Measurements from ENCODE around the gene DGAT2L6. TPM values are rescaled to one million over a fixed set of nuclear protein-coding genes. Genes with fewer than 3 reads are reported as not detected.

Gene DGAT2L6
- not detected in 2 replicates for total RNA-seq (2014; rRNA removed; shearing (Covaris generic))

GRCh38 chrX:70176938-70177533 is at the start of gene DGAT2L6:
DGAT2L6 (plus strand) TSS chrX:70177483; CDS start chrX:70177583, 100 bp downstream.
- DNase-seq (ENCODE audit: low spot score), result no peak
- in situ Hi-C loops (cut with HindIII; ENCODE audit: low sequenced_read_pairs), result no loop called here

- no peak for DNase-seq (ENCODE audit: low spot score)
- in situ Hi-C loops (cut with HindIII; ENCODE audit: low sequenced_read_pairs), result no loop called here
These were observed 49.2 kb upstream of the DGAT2L6 start for GRCh38 chrX:70128071-70128470.

- no peak for DNase-seq (ENCODE audit: low spot score)
- in situ Hi-C loops (cut with HindIII; ENCODE audit: low sequenced_read_pairs), result no loop called here
These were observed 47.5 kb upstream of the DGAT2L6 start for GRCh38 chrX:70129816-70130215.

- in situ Hi-C loops (cut with HindIII; ENCODE audit: low sequenced_read_pairs), result no loop called here
- DNase-seq (ENCODE audit: low spot score), result peak; percentile 1
These were observed 45.1 kb upstream of the DGAT2L6 start for GRCh38 chrX:70132224-70132623.

- in situ Hi-C loops (cut with HindIII; ENCODE audit: low sequenced_read_pairs), result no loop called here
- DNase-seq (ENCODE audit: low spot score), result no peak
These were observed 44.4 kb upstream of the DGAT2L6 start for GRCh38 chrX:70132877-70133302.

GRCh38 chrX:70133303-70134115 is 43.8 kb upstream of the DGAT2L6 start, which contains the start of gene IGBP1:
IGBP1 (plus strand) TSS chrX:70133447; CDS start chrX:70133948, 501 bp downstream.
- peak; percentile 94 for DNase-seq (ENCODE audit: low spot score)
- in situ Hi-C loops (cut with HindIII; ENCODE audit: low sequenced_read_pairs), result no loop called here

- in situ Hi-C loops (cut with HindIII; ENCODE audit: low sequenced_read_pairs), result no loop called here
- DNase-seq (ENCODE audit: low spot score), result no peak
These were observed 43.2 kb upstream of the DGAT2L6 start for GRCh38 chrX:70134116-70134477.

GRCh38 chrX:70138622-70139021 is 38.7 kb upstream of the DGAT2L6 start:
- no peak for DNase-seq (ENCODE audit: low spot score)
- in situ Hi-C loops (cut with HindIII; ENCODE audit: low sequenced_read_pairs), result no loop called here

GRCh38 chrX:70139736-70140135 is 37.5 kb upstream of the DGAT2L6 start:
- in situ Hi-C loops (cut with HindIII; ENCODE audit: low sequenced_read_pairs), result no loop called here
- no peak for DNase-seq (ENCODE audit: low spot score)

GRCh38 chrX:70141373-70141772 is 35.9 kb upstream of the DGAT2L6 start:
- in situ Hi-C loops (cut with HindIII; ENCODE audit: low sequenced_read_pairs), result no loop called here
- no peak for DNase-seq (ENCODE audit: low spot score)

GRCh38 chrX:70166601-70167590 is 10.4 kb upstream of the DGAT2L6 start:
- in situ Hi-C loops (cut with HindIII; ENCODE audit: low sequenced_read_pairs), result no loop called here
- DNase-seq (ENCODE audit: low spot score), result no peak

GRCh38 chrX:70168238-70169188 is 8.8 kb upstream of the DGAT2L6 start:
- DNase-seq (ENCODE audit: low spot score), result peak; percentile 3
- in situ Hi-C loops (cut with HindIII; ENCODE audit: low sequenced_read_pairs), result no loop called here

- in situ Hi-C loops (cut with HindIII; ENCODE audit: low sequenced_read_pairs), result no loop called here
- DNase-seq (ENCODE audit: low spot score), result no peak
These were observed 8.0 kb upstream of the DGAT2L6 start for GRCh38 chrX:70169281-70169680.

GRCh38 chrX:70171624-70172023 is 5.7 kb upstream of the DGAT2L6 start:
- DNase-seq (ENCODE audit: low spot score), result no peak
- in situ Hi-C loops (cut with HindIII; ENCODE audit: low sequenced_read_pairs), result no loop called here

- in situ Hi-C loops (cut with HindIII; ENCODE audit: low sequenced_read_pairs), result no loop called here
- DNase-seq (ENCODE audit: low spot score), result no peak
These were observed 5.1 kb upstream of the DGAT2L6 start for GRCh38 chrX:70172221-70172620.

GRCh38 chrX:70172964-70173363 is 4.3 kb upstream of the DGAT2L6 start:
- in situ Hi-C loops (cut with HindIII; ENCODE audit: low sequenced_read_pairs), result no loop called here

GRCh38 chrX:70174754-70175153 is 2.5 kb upstream of the DGAT2L6 start:
- no peak for DNase-seq (ENCODE audit: low spot score)
- in situ Hi-C loops (cut with HindIII; ENCODE audit: low sequenced_read_pairs), result no loop called here

More at GRCh38 chrX:70172964-70173363, 4.3 kb upstream of the DGAT2L6 start:
- no peak for DNase-seq (ENCODE audit: low spot score)

- DNase-seq (ENCODE audit: low spot score), result no peak
- in situ Hi-C loops (cut with HindIII; ENCODE audit: low sequenced_read_pairs), result no loop called here
These were observed 1.9 kb upstream of the DGAT2L6 start for GRCh38 chrX:70175338-70175737.
